K562 (cell line): Measurements from ENCODE around the gene PRDX3. TPM values are rescaled to one million over a fixed set of nuclear protein-coding genes. Genes with fewer than 3 reads are reported as not detected.

ENCODE experiments used
- ARID1B ChIP-seq: fragments of 450-650 bp; IDR thresholded peaks from 2 replicates; pipeline ENCODE4 v1.6.1; 2016; ENCODE audit warnings: antibody characterized with exemption, mild to moderate bottlenecking, inconsistent platforms
- CREB1 ChIP-seq, 2 experiments: sonication (generic) in 1 of 2; formaldehyde crosslinking in 1 of 2; IDR thresholded peaks; 2 replicates each; pipeline versions ENCODE4 v1.6.1 to v1.8.0; 2012 to 2022; ENCODE audit warnings: inconsistent platforms in 1 of 2, mild to moderate bottlenecking in 1 of 2, missing genetic modification reagents in 1 of 2, moderate library complexity in 1 of 2
- HLTF ChIP-seq: fragments of 450-650 bp; IDR thresholded peaks from 2 replicates; pipeline ENCODE4 v1.6.1; 2016
- HNRNPL ChIP-seq: fragments of 200-400 bp; formaldehyde crosslinking; IDR thresholded peaks from 2 replicates; pipeline ENCODE4 v1.6.1; 2017; ENCODE audit warnings: low read depth, mild to moderate bottlenecking, low read length
- KAT8 ChIP-seq: fragments of 450-650 bp; IDR thresholded peaks from 2 replicates; pipeline ENCODE4 v1.6.1; 2016; ENCODE audit warnings: low read depth, mild to moderate bottlenecking
- MEF2D ChIP-seq: conservative IDR thresholded peaks from 2 replicates; pipeline ENCODE4 v1.6.1; 2016; ENCODE audit warnings: low read depth, missing genetic modification characterization, missing compliant biosample characterization
- MGA ChIP-seq: fragments of 450-650 bp; IDR thresholded peaks from 2 replicates; pipeline ENCODE4 v1.6.1; 2016; ENCODE audit warnings: mild to moderate bottlenecking, moderate library complexity
- MITF ChIP-seq: IDR thresholded peaks from 2 replicates; pipeline ENCODE4 v1.6.1; 2014; ENCODE audit warnings: antibody characterized with exemption
- NCOA2 ChIP-seq, 2 experiments: fragments of 450-650 bp; IDR thresholded peaks; 2 replicates each; pipeline ENCODE4 v1.6.1; 2018; ENCODE audit warnings: mild to moderate bottlenecking in 2 of 2, moderate library complexity in 1 of 2; ENCODE audit not compliant: partially characterized antibody in 2 of 2
- NCOR1 ChIP-seq: fragments of 450-650 bp; IDR thresholded peaks from 2 replicates; pipeline ENCODE4 v1.6.1; 2016; ENCODE audit warnings: mild to moderate bottlenecking, moderate library complexity
- NFRKB ChIP-seq: fragments of 450-650 bp; IDR thresholded peaks from 2 replicates; pipeline ENCODE4 v1.6.1; 2016; ENCODE audit warnings: low read depth
- SMAD1 ChIP-seq: fragments of 150-350 bp; IDR thresholded peaks from 2 replicates; pipeline ENCODE4 v1.6.1; 2014; ENCODE audit warnings: low read length, low read depth; ENCODE audit not compliant: partially characterized antibody
- SRSF3 ChIP-seq: fragments of 200-400 bp; formaldehyde crosslinking; IDR thresholded peaks from 2 replicates; pipeline ENCODE4 v1.6.1; 2016; ENCODE audit warnings: mild to moderate bottlenecking, low read length, moderate library complexity; ENCODE audit not compliant: insufficient read depth
- ZBTB7A ChIP-seq: IDR thresholded peaks from 2 replicates; pipeline ENCODE4 v1.6.1; 2011; ENCODE audit warnings: low read depth, mild to moderate bottlenecking, low read length, moderate library complexity, borderline replicate concordance; ENCODE audit not compliant: control insufficient read depth
- ZNF76 ChIP-seq: fragments of 250-450 bp; sonication (Bioruptor Pico); IDR thresholded peaks from 2 replicates; pipeline ENCODE4 v1.4.0; 2020; ENCODE audit warnings: mild to moderate bottlenecking, moderate library complexity, borderline replicate concordance
- ZNF830 ChIP-seq: fragments of 250-450 bp; sonication (Bioruptor Pico); IDR thresholded peaks from 2 replicates; pipeline ENCODE4 v1.5.0; 2021; ENCODE audit warnings: mild to moderate bottlenecking
- polyA plus RNA-seq, 8 experiments: library from polyadenylated mRNA; depleted of rRNA in 4 of 8; stranded (reverse) in 5 of 8; unstranded in 3 of 8; fragments of >200 nt; fragmentation: Nextera tagmentation in 2 of 8; fragmentation: Illumina TruSeq in 1 of 8; extraction: Ambion mirVana in 2 of 8; extraction: Trizol in 1 of 8; gene quantifications; 2 replicates each; pipeline versions ENCODE4 v1.2.1 to v1.2.3, GENCODE V29; 2011 to 2014; ENCODE audit warnings: inconsistent platforms in 1 of 8, missing spikeins in 1 of 8
- total RNA-seq, 7 experiments: library from RNA; depleted of rRNA in 6 of 7; stranded (reverse); fragments of >200 nt in 6 of 7; fragmentation: Illumina TruSeq in 2 of 7; extraction: Trizol in 2 of 7; gene quantifications; 2 replicates each; pipeline versions ENCODE4 v1.2.1 to v1.2.3, GENCODE V29; 2011 to 2021; ENCODE audit warnings: low replicate concordance in 1 of 7

The PRDX3 gene
- total and polyA plus RNA-seq, 9 of the 15 experiments (the other 6 are each of a cell fraction or from before 2014, with no cell fraction given) = 122 to 994 (median 173) TPM

- TF ChIP-seq ZBTB7A (no peak), CREB1 (IDR thresholded peaks at IDR 0.05) (peak; percentile 67), CREB1 (CRISPR knock-in tag; IDR thresholded peaks at IDR 0.05) (peak; percentile 66), ZNF830 (no peak), MGA (no peak; the same call in 1 of the 2 replicates), SMAD1 (no peak), HNRNPL (no peak), KAT8 (no peak), NCOA2 (IDR thresholded peaks at IDR 0.05; ENCODE audit: partially characterized antibody in 2 of 2) (no peak), ZNF76 (CRISPR knock-in tag) (no peak), NFRKB (no peak), SRSF3 (no peak), HLTF (no peak), MEF2D (tag) (no peak), ARID1B (peak; percentile 65), NCOR1 (peak; percentile 6; the same call in 1 of the 2 replicates), MITF (no peak)
Observed at GRCh38 chr10:119161680-119162451, 16.7 kb downstream of the PRDX3 start (continued).
